T follicular helper cell (primary cell): ENCODE measurements around the gene SUN1.
A peak's percentile ranks its signal among the peaks of the same experiment; 100 is the strongest.
"Not testable (repeated sequence)": the region's sequence is repeated elsewhere in the genome, so short reads cannot be mapped to it uniquely, and the experiment has no call there.

ENCODE experiments used
- DNase-seq: peaks from one replicate; pipeline ENCODE4 v3.0.0-alpha.2; 2020; ENCODE audit warnings: low read depth

The SUN1 gene

GRCh38 chr7:855686-856369, 23.6 kb downstream of the SUN1 start:
- DNase-seq, result no peak

DNA sequence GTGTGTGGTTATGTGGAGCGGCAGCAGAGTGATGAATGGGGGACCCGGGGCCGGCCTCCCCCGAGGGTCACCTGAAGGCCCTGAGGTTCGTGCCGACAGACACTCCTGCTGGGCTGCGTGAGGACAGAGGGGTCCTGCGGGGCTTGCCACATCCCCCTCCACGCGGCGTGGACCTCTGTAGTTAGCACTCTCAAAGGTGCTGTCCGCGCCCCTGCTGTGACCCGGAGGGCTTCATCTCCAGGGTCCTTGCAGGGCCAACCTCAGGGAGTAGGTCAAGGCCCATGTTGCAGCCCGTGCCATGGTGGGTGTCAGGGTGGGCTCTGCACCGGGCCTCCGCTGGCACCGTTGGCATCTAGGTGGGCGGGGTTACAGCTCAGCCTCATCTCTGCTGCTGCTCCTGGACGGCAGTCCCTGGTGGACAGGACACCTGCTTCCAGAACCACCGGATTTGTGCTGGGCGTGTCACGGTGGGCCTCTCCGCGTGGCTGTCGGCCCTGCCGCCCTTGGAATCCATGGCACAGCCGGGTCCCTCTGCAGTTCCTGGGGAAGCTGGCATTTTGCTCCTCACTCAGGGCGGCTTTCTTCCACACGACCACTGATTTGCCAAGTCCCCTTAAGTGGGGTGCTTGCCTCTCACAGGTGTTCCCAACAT, 24.3 kb downstream of the SUN1 start:
- DNase-seq, result no peak

DNA sequence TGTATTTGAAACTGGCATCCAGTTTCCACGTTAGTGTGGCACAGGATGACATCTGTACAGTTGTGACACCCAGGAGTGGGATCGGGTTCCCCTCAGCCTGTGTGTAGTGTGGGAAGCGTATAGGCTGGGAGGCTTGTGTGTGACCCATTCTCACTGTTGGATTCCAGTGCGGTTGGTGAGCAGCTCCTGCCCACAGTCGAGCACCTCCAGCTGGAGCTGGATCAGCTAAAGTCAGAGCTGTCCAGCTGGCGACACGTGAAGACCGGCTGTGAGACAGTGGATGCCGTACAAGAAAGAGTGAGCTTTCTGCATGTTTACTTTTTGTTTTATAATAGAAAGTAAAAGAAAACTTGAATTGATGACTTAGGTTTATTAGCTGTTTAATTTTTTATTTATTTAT, 25.4 kb downstream of the SUN1 start:
- DNase-seq, result no peak

DNA sequence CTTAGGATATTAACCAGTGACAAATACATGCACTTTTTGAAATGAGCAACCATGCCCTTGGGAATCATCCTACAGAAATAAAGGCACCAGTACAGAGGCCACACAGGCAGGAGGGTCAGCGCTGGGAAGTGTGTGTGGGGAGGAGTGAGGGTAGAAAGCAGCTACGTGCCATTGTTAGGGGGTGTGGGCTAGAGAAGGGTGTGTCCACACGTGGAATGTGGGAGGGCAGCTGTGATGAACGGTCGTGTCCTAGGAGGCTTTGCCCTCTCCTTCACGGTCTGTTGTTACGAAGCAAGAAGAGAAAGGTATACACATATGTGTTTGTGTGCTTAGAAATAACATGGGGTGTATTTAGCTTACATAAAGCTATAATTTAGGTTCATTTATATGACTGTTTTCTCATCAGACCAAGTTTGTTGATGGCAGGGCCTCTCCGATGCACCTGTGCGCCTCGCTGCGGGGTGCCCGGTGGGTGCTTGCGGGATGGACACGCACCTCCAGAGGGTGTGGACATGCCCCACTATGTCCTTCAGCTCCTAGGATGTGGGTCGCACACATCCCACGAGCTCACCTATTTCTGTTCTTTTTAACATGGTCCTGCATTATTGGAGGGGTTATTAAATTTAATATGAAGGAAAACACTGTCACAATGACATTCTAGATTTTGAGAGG, 27.2 kb downstream of the SUN1 start:
- DNase-seq, result no peak

- no peak for DNase-seq
These were observed 27.9 kb downstream of the SUN1 start for GRCh38 chr7:860149-860548.

DNA sequence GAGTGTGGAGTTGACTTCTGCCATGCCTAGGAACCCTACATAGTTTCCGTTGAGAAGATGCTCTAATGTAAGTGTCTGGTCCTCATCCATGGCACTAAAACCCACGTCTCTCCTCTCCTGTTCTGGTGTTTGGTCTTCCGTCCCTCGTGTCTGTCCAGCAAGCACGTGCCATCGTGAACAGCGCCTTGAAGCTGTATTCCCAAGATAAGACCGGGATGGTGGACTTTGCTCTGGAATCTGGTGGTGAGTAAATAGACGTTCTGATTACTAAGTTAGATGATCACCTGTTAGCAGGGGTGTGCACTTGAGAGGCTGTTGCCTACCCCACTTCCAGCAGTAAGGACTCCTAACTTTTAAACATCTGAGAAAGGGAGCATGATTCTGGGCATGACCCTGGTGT, 28.9 kb downstream of the SUN1 start:
- DNase-seq, result no peak

GRCh38 chr7:862157-862556, 29.9 kb downstream of the SUN1 start:
- no peak for DNase-seq

DNA sequence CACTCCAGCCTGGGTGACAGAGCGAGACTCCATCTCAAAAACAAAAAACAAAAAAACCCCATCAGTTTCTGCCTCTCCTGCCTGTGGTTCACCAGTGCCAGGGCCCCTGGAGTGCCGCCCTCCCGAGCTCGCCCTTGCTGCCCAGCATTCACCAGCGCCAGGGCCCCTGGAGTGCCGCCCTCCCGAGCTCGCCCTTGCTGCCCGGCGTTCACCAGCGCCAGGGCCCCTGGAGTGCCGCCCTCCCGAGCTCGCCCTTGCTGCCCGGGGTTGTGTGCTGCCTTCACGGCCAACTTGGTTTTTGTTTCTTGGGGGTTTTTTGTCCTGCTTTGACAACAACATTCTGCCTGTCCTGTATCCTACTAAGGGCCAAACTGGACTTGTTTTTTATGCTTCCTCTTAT, 30.8 kb downstream of the SUN1 start:
- DNase-seq, result no peak

DNA sequence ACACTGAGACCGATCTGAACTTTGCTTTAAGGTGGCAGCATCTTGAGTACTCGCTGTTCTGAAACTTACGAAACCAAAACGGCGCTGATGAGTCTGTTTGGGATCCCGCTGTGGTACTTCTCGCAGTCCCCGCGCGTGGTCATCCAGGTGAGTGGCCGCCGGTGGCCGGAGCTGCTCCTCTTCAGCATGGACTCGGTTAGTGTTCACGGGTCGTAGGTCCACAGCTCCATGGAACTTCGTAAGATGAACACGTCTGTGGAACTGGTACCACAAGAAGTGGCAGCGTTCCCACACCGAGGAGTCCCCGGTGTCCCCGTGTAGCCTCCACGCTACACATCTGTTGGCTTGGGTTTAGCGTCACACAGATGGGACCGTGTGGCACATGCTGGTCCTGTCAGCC, 33.6 kb downstream of the SUN1 start:
- no peak for DNase-seq

- DNase-seq, result no peak
These were observed 34.7 kb downstream of the SUN1 start for GRCh38 chr7:867001-867405.

- no peak for DNase-seq
These were observed 35.3 kb downstream of the SUN1 start for GRCh38 chr7:867406-868188.

DNA sequence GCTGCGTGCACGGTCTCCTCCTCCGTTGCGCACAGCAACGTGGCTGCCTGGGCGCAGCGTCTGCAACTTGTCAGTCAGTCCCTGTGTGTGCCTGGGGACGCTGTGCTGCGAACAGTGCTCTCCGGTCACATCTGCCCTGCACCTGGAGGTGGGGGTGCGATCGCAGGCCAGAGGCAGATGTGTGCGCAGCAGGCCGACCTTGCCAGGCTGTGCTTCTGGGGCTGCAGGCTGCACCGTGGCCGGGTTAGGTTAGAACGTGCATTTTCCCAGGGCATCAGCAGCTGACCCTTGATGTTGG, 35.9 kb downstream of the SUN1 start:
- DNase-seq, result no peak

DNA sequence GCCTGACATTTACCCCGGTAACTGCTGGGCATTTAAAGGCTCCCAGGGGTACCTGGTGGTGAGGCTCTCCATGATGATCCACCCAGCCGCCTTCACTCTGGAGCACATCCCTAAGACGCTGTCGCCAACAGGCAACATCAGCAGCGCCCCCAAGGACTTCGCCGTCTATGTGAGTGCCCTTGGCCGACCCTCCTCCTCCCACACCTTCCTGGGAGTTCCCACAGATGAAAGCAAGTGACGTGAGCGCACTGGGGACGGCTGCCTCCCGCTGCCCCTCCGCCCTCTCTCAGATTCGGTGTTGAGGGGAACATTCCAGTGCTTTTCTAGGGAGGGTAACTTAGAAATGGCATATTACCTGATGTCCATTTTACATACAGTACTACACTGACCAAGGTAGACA, 37.1 kb downstream of the SUN1 start:
- DNase-seq, result no peak

DNA sequence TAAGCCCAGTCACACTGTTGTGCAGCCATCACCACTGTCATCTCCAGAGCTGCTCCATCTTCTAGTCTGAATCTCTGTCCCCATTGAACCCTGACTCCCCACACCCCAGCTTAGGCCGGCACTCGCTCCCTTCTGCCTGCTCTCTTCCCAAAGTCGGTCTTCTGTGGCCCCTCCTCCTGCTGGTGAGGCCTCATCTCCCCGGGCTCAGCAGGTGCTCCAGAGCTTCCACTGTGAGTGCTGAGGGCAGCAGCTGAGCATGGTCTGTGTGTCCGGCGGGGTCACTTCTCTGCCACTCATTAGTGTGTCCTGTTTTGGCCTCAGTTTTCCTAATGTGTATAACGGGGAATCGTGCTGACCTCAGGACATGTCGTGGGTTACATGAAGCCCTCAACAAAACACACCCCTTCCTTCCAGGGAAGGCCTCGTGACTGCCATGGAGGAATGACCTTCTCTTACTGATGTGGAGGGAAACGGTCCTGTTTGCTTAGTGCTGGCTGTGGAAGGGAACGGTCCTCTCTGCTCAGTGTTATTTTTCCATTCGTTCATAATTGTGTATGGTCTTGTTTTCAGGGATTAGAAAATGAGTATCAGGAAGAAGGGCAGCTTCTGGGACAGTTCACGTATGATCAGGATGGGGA, 39.7 kb downstream of the SUN1 start:
- no peak for DNase-seq

DNA sequence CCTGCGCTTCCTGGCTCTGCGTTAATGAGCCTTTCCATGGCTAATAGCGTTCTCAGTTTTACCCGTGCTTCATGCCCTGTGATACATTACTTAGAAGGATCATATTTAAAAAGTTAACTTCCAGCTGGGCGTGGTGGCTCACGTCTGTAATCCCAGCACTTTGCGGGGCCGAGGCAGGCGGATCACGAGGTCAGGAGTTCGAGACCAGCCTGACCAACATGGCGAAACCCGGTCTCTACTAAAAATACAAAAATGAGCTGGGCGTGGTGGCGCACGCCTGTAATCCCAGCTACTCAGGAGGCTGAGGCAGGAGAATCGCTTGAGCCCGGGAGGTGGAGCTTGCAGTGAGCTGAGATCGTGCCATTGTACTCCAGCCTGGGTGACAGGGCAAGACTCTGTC, 40.4 kb downstream of the SUN1 start:
- DNase-seq, result not testable (repeated sequence)

GRCh38 chr7:873367-874002, 41.2 kb downstream of the SUN1 start:
- DNase-seq, result peak; percentile 44

DNA sequence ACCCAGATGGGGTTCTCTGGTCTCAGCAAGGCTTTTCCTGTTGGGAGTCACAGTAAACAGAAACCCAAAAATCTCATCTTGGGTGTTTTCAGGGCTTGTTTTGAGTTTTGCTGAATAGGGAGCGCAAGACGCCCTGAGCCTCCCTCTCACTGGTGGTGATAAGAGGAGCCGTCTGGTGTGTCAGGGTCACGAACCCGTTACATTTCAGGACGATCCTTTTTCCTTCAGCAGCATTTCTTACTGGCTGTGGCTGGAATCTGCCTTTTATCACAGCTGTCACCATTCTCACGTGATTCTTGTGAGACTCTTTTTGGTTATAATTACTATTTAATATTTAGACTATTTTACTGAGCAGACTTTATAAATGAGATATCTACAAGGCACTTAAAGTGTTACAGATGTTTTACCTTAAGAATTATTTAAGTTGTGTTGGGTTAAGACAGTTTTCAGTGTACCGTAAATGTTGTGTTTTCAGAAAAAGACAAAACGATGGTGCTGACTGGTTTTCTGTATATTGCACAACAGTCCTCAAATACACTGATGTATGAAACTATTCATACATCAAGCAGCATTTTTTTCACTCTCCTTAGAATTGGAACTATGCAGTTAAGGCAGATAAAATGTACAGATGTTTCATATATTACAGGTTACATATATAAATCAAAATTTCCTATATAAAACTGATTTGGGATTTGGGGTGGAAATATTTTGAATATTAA, 41.9 kb downstream of the SUN1 start:
- DNase-seq, result no peak

- DNase-seq, result no peak
These were observed 42.8 kb downstream of the SUN1 start for GRCh38 chr7:875051-875450.

GRCh38 chr7:875476-876076, 43.3 kb downstream of the SUN1 start:
- no peak for DNase-seq

DNA sequence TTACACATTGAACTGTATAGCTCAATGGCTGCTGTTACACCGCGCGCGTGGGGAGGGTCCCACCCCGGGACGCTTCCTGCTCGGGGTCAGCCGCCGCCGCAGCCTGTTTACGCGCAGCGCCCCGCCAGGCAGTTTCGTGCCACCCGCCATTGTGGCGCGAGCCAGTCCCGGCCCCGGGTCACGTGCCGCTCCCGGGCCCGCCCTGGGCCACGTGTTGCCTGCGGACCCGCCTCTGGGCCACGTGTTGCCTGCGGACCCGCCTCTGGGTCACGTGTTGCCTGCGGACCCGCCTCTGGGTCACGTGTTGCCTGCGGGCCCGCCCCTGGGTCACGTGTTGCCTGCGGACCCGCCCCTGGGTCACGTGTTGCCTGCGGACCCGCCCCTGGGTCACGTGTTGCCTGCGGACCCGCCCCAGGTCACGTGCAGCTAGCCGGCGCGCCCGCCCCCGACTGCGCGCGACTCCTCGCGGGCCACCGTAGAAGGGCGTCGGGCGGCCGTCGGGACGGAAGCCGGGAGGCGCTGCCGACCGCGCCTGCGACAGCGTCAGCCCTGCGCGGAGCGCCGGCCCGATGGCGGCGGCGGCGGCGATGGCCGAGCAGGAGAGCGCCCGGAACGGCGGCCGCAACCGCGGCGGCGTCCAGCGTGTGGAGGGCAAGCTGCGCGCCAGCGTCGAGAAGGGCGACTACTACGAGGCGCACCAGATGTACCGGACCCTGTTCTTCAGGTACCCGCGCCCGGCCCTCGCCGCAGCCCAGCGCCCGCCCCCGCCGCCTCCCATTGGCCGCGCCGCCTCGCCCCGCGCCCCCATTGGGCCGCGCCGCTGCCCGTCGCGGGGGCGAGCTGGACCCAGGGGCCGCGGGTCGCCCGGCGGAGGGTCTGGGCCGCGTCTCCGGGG, 44.0 kb downstream of the SUN1 start, which contains the start of gene GET4:
Gene GET4, plus strand, starts transcription at position 478 of the 895 bp plus-strand sequence. Its CDS starts 92 bp downstream, at position 570.
- peak; percentile 95 for DNase-seq
